Prostate gland (tissue), 2 donors: ENCODE results near the gene ZNF620. TPM values are rescaled to one million over a fixed set of nuclear protein-coding genes. Genes with fewer than 3 reads are reported as not detected.
"Not testable (repeated sequence)": the region's sequence is repeated elsewhere in the genome, so short reads cannot be mapped to it uniquely, and the experiment has no call there.

Experiments used
- DNase-seq: peaks from one replicate; pipeline ENCODE4 v3.0.0-alpha.2; 2019; ENCODE audit warnings: low spot score
- H3K27ac ChIP-seq, 2 donors: fragments of 200-600 bp; sonication (generic); 2 replicates each; pipeline ENCODE4 v1.5.1; 2017 to 2019
- H3K27me3 ChIP-seq: fragments of 200-600 bp; sonication (generic); replicated peaks from 2 replicates; pipeline ENCODE4 v1.5.1; 2019; ENCODE audit not compliant: insufficient read depth
- H3K36me3 ChIP-seq, 2 donors: fragments of 200-600 bp; sonication (generic); 1 replicate in 1 of 2; 2 replicates in 1 of 2; pipeline versions ENCODE4 v1.5.1 to v1.8.1; 2017 to 2019
- H3K4me1 ChIP-seq: fragments of 200-600 bp; sonication (generic); replicated peaks from 2 replicates; pipeline ENCODE4 v1.5.1; 2019
- H3K4me3 ChIP-seq, 2 donors: fragments of 200-600 bp; sonication (generic); 2 replicates each; pipeline ENCODE4 v1.5.1; 2017 to 2019
- H3K9me3 ChIP-seq: fragments of 200-600 bp; sonication (generic); 2 replicates; pipeline ENCODE4 v1.5.1; 2017
- CTCF ChIP-seq, 4 experiments: fragments of 200-600 bp in 2 of 4; fragments of 450-650 bp in 2 of 4; sonication (generic) in 2 of 4; IDR thresholded peaks; 1 replicate in 3 of 4; 2 replicates in 1 of 4; pipeline ENCODE4 v1.5.1; 2016 to 2019; ENCODE audit warnings: antibody characterized with exemption in 4 of 4, mild to moderate bottlenecking in 2 of 4, moderate library complexity in 2 of 4
- POLR2A ChIP-seq: fragments of 450-650 bp; IDR thresholded peaks from one replicate; pipeline ENCODE4 v1.6.1; 2016; ENCODE audit warnings: antibody characterized with exemption, mild to moderate bottlenecking
- POLR2AphosphoS5 ChIP-seq: sonication (generic); formaldehyde crosslinking; IDR thresholded peaks from one replicate; pipeline ENCODE4 v1.6.1; 2017; ENCODE audit warnings: antibody characterized with exemption
- WGBS: methylation state at CpG from one replicate; pipeline ENCODE4 v1.1.5; 2018; 5-methylcytosine and 5-hydroxymethylcytosine counted together
- intact Hi-C: fragments of 100-400 bp; cut with DNase I; formaldehyde crosslinking; loops from one replicate; pipeline ENCODE4 v1.14.2; 2022
- total RNA-seq, 2 donors: library from RNA; depleted of rRNA; stranded (reverse); fragments of >200 nt; gene quantifications; one replicate each; pipeline ENCODE4 v1.1.0, GENCODE V29; 2016

ZNF620 gene
- total RNA-seq, 2 donors from 2014 or later: 4.0 to 4.3 TPM

GRCh38 chr3:40461161-40461560 lies 44.7 kb upstream of the ZNF620 start:
- no peak for DNase-seq
- no peaks in the 10 kb centered on the region for H3K9me3 ChIP-seq
- H3K27ac ChIP-seq: no peak overlapping the region
- 77% methylated on average over 3 of the region's 3 CpGs for WGBS
- H3K27me3 ChIP-seq: no peaks in the 10 kb centered on the region
- TF ChIP-seq CTCF (IDR thresholded peaks at IDR 0.05) (no peak), POLR2A (no peak), POLR2AphosphoS5 (no peak)
- peaks cover 7 to 27% of the 10 kb centered on the region in 2 donors for H3K36me3 ChIP-seq
- H3K4me3 ChIP-seq: no peak overlapping the region
- H3K4me1 ChIP-seq: no peaks in the 10 kb centered on the region
- intact Hi-C loops: no loop called here

- H3K27ac ChIP-seq, H3K4me3 ChIP-seq, H3K9me3 ChIP-seq, H3K27me3 ChIP-seq, H3K4me1 ChIP-seq, DNase-seq, intact Hi-C loops: not testable (repeated sequence)
- H3K36me3 ChIP-seq: peaks cover 7 to 27% of the 10 kb centered on the region in 2 donors
- 94% methylated on average over 7 of the region's 7 CpGs for WGBS
These were observed 43.0 kb upstream of the ZNF620 start for GRCh38 chr3:40462838-40463237.

DNA sequence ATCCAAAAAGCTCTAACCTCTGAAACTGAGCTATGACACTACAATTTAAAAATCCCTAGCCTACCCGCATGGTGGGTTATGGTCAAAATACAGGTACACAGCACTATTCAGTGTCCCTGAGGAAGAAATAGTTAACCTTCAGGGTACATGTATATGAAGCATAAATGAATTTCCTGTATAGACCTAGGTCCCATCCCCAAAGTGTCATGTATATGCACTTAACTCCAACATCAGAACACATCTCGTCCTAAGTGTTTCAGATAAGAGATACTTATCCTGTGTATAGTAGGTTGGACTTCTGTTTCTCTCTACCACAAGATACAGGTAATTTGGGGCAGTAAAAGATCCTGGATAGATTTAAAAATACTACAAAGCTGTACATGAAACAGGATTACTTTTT lies 42.3 kb upstream of the ZNF620 start:
- Histone ChIP-seq H3K4me1 (no peaks in the 10 kb centered on the region), H3K4me3 (no peak overlapping the region), H3K27me3 (no peaks in the 10 kb centered on the region), H3K36me3 (peaks cover 7 to 26% of the 10 kb centered on the region in 2 donors), H3K27ac (no peak overlapping the region), H3K9me3 (no peaks in the 10 kb centered on the region)
- DNase-seq: no peak
- 94% methylated on average over 2 of the region's 2 CpGs for WGBS
- intact Hi-C loops: no loop called here
- TF ChIP-seq POLR2AphosphoS5 (no peak), POLR2A (no peak), CTCF (IDR thresholded peaks at IDR 0.05) (no peak)

- 61% methylated on average over 9 of the region's 9 CpGs for WGBS
- no peak overlapping the region for H3K27ac ChIP-seq
- H3K36me3 ChIP-seq: peaks cover 7 to 18% of the 10 kb centered on the region in 2 donors
- H3K4me1 ChIP-seq: no peaks in the 10 kb centered on the region
- no peak for TF ChIP-seq POLR2AphosphoS5
- no peak for TF ChIP-seq POLR2A
- no peak for TF ChIP-seq CTCF (IDR thresholded peaks at IDR 0.05)
- intact Hi-C loops: no loop called here
- no peak overlapping the region for H3K4me3 ChIP-seq
- DNase-seq: no peak
- H3K9me3 ChIP-seq: no peaks in the 10 kb centered on the region
- no peaks in the 10 kb centered on the region for H3K27me3 ChIP-seq
These were observed 41.3 kb upstream of the ZNF620 start for GRCh38 chr3:40464339-40465110.

- intact Hi-C loops: no loop called here
- no peak overlapping the region for H3K4me3 ChIP-seq
- no peak overlapping the region for H3K27ac ChIP-seq
- peaks cover 7 to 18% of the 10 kb centered on the region in 2 donors for H3K36me3 ChIP-seq
- H3K27me3 ChIP-seq: no peaks in the 10 kb centered on the region
- no peaks in the 10 kb centered on the region for H3K4me1 ChIP-seq
- no peaks in the 10 kb centered on the region for H3K9me3 ChIP-seq
- 80% methylated on average over 4 of the region's 4 CpGs for WGBS
- no peak for TF ChIP-seq POLR2AphosphoS5
- TF ChIP-seq POLR2A: no peak
- TF ChIP-seq CTCF (IDR thresholded peaks at IDR 0.05): no peak
- no peak for DNase-seq
These were observed 40.8 kb upstream of the ZNF620 start for GRCh38 chr3:40465111-40465407.
